C4-2B (cell line): ENCODE data around the gene RPL22L1.

Experiments
- CTCF ChIP-seq: fragments of 450-650 bp; conservative IDR thresholded peaks from 2 replicates; pipeline ENCODE4 v1.5.1; 2017; ENCODE audit warnings: mild to moderate bottlenecking
- ZFX ChIP-seq: fragments of 450-650 bp; IDR thresholded peaks from 2 replicates; pipeline ENCODE4 v1.6.1; 2017

- TF ChIP-seq CTCF (no peak), ZFX (no peak)
These were observed 33.5 kb downstream of the RPL22L1 start for GRCh38 chr3:170836491-170836890.
